ENCODE results near the gene TFAP2D. TPM values are rescaled to one million over a fixed set of nuclear protein-coding genes. Genes with fewer than 3 reads are reported as not detected.

TFAP2D gene
- total RNA-seq, 4 donors from 2014 or later: not detected

DNA sequence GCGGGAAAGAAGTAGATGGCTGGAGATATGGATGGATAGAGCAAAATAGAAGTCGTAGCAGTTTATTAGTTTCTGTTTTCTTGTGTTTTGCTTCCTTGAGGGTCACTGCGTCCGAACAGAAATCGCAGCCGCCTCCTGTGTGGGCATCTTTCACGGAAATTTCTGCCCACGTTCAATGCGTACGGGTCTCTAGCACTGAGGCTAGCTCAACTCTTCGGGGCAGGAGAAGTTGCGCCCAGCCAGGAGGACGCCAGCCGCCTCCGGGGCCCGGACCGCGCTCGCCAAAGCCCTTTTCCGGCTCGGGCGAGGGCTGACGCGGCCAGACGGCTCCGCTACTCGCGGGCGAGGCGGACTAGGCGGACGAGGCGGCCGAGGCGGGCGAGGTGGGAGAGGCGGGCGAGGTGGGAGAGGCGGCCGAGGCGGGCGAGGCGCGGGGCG lies 106.2 kb downstream of the TFAP2D start:
- H3K4me3 ChIP-seq (ENCODE audit: low read depth, poor library complexity, severe bottlenecking): peak overlapping the region; percentile 36
- no peak for TF ChIP-seq POLR2A (IDR thresholded peaks at IDR 0.05)
- TF ChIP-seq, protein P1, sequence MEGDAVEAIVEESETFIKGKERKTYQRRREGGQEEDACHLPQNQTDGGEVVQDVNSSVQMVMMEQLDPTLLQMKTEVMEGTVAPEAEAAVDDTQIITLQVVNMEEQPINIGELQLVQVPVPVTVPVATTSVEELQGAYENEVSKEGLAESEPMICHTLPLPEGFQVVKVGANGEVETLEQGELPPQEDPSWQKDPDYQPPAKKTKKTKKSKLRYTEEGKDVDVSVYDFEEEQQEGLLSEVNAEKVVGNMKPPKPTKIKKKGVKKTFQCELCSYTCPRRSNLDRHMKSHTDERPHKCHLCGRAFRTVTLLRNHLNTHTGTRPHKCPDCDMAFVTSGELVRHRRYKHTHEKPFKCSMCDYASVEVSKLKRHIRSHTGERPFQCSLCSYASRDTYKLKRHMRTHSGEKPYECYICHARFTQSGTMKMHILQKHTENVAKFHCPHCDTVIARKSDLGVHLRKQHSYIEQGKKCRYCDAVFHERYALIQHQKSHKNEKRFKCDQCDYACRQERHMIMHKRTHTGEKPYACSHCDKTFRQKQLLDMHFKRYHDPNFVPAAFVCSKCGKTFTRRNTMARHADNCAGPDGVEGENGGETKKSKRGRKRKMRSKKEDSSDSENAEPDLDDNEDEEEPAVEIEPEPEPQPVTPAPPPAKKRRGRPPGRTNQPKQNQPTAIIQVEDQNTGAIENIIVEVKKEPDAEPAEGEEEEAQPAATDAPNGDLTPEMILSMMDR (IDR thresholded peaks at IDR 0.05): no peak
- WGBS, 2 donors: 1% methylated on average over 24 to 45 of the region's 45 CpGs
- intact Hi-C loops (cut with DNase I; ENCODE audit: low total_unique reads): loop anchor here (10.0 kb wide), 3 partner anchors 525 to 1205 kb away; no protein-coding TSS in a partner anchor
- peak in 1 of 2 donors; percentile 83 for DNase-seq (ENCODE audit: low spot score in 2 of 2)

DNA sequence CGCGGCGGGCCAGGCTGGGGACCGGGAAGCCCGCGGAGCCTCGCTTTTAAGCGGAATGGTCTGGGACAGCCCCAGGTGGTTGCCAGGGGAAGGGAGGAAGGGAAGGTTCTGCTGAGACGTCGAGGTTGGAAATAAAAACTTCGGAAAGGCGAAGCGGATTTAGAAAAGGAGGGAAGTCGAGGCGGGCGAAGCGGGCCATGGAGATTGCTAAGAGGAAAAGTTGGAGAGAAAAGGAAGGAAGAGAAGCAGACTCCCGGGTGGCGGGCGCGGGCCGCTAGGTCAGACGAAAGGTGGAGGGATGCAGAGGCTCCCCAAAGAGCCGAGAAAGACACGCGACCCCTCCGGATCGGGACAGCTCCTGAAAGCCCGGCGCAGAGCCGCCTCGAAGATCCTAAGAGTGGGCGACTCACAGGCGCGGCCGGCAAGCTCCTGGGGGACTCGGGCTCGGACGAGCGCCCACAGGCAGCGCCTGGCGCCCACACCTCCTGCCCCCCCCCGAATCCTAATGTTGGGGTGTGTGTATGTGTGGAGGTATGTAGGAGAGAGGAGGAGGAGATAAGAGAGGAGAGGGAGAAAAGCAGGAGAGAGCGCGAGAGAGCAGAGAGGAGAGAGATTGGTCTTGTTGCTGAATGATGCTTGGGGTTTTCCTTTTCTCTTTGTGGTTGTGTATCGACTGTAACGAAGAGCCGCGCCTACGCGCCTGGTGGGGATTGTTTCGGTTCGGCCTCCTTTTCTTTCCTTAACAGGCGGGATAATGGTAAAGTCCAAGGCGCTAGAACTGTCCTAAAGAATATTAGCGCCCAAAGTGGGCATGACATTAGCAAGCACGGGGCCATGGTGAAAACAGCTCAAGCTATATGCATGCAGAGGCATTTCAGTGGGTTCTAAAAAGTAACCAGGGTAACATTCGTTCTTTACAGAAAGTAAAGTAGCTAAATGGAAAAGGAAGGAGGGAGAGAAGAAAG lies 106.9 kb downstream of the TFAP2D start:
- intact Hi-C loops (cut with DNase I; ENCODE audit: low total_unique reads): loop anchor here (10.0 kb wide), 3 partner anchors 525 to 1205 kb away; no protein-coding TSS in a partner anchor
- WGBS, 2 donors: 2 to 4% methylated on average over 58 of the region's 58 CpGs
- TF ChIP-seq, protein P1 (IDR thresholded peaks at IDR 0.05): no peak
- TF ChIP-seq POLR2A (IDR thresholded peaks at IDR 0.05): no peak
- H3K4me3 ChIP-seq (ENCODE audit: low read depth, poor library complexity, severe bottlenecking): peak overlapping the region; percentile 36
- peak in 1 of 2 donors; percentile 84 for DNase-seq (ENCODE audit: low spot score in 2 of 2)

DNA sequence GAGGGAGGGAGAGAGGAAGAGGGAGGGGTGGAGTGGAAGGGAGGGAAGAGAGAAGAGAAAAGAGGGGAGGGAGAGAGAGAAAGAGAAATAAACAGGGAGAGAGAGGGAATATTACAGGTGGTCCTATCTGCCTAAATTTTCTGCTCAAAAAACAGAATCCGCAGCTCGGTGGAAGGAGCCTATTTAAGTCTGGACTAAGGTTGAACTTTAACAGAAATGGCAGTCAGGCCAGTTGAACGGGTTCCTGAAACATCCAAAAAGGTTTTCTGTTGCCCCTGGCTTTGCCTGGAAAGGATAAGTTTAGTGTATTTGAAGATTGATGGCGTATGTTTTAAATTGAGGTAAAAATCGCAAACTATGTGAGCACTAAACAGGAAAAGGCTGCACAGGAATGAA lies 107.5 kb downstream of the TFAP2D start:
- no peak overlapping the region for H3K4me3 ChIP-seq (ENCODE audit: low read depth, poor library complexity, severe bottlenecking)
- intact Hi-C loops (cut with DNase I; ENCODE audit: low total_unique reads): no loop called here
- WGBS, 2 donors: 9 to 12% methylated on average over 5 of the region's 5 CpGs
- no peak for TF ChIP-seq POLR2A (IDR thresholded peaks at IDR 0.05)
- TF ChIP-seq, protein P1 (IDR thresholded peaks at IDR 0.05): no peak
- DNase-seq (ENCODE audit: low spot score in 2 of 2): no peak

DNA sequence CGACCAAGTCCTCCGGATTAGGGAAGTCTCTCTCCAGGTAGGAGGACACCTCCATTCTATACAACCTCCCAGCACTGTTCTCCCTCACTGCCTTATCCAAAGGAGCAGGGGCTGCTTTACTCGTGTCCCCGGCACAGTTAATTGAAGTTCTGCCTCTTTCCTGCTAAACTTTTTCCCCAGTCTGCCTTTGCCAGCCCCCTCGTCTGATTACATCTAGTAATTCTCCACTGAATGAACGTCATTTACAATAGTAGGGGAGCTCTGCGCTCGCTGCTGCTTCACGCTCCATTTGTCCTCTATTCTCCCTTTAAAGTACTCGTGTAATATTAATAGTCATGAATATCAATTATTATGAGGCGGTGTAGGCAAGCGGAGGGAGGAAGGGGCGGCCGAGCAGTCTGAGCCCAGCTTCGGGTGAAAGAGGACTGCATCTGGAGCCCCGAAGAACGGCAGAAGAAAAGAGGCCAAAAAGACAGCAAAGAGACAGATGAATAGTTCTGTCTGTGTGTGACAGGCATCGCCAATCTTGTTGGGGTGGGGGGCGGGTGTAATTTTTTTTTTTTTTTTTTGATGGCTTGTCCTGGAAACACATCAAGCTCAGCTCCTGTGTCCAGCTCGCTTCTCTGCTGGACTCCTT lies 108.2 kb downstream of the TFAP2D start:
- no peak for TF ChIP-seq POLR2A (IDR thresholded peaks at IDR 0.05)
- TF ChIP-seq, protein P1 (IDR thresholded peaks at IDR 0.05): no peak
- H3K4me3 ChIP-seq (ENCODE audit: low read depth, poor library complexity, severe bottlenecking): no peak overlapping the region
- intact Hi-C loops (cut with DNase I; ENCODE audit: low total_unique reads): no loop called here
- DNase-seq (ENCODE audit: low spot score in 2 of 2): no peak
- WGBS, 2 donors: 3 to 5% methylated on average over 20 of the region's 20 CpGs

DNA sequence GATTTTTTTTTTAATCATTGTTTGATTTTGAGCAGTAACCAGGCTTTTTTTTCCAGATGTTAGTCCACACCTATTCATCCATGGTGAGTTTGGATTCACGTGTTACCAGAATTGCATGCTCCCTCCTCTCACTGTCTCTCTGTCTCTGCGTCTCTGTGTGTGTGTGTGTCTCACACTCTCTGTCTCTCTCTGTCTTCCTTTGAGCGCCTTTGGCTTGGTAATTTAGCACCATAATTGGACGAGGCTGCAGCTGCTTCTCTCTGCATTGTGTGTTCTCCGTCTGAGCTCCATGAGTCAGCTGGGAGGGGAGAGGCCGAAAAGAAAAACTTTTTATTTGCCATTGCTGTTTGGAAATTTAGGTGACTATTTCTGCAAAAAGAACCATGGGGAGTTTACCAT lies 108.8 kb downstream of the TFAP2D start:
- intact Hi-C loops (cut with DNase I; ENCODE audit: low total_unique reads): no loop called here
- no peak overlapping the region for H3K4me3 ChIP-seq (ENCODE audit: low read depth, poor library complexity, severe bottlenecking)
- no peak for TF ChIP-seq POLR2A (IDR thresholded peaks at IDR 0.05)
- TF ChIP-seq, protein P1 (IDR thresholded peaks at IDR 0.05): no peak
- DNase-seq (ENCODE audit: low spot score in 2 of 2): no peak
- 2 to 6% methylated on average over 6 of the region's 6 CpGs for WGBS, 2 donors

Other genes starting within 250 kb of the TFAP2D start
- gene TFAP2B, start 105.3 kb downstream of the TFAP2D start, total RNA-seq: 1 to 10 TPM; 1.9 to 6.8 (median 4.0) TPM

Data from lower leg skin (tissue), 4 donors.